ENCODE data around the gene CALB2.

Gene CALB2

DNA sequence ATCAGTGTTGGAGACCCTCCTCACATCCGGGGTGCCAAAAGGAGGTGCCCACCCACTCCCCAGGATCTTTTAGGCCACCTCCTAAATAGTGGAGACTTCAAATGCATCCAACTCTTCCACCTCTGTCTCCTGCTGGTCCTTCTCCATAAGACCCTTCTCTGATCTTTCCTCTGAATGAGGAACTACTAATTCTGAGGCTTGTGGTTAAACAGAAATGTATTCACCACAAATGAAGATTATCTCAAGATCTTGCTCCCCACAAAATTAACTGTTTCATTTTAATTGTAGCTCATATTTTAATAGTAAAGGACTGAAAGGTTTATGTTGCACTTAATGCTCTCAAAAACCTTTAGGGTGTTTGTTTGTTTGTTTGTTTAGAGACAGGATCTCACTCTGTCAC lies 49.2 kb downstream of the CALB2 start:
- in situ Hi-C loops (cut with HindIII; ENCODE audit: low sequenced_read_pairs), result no loop called here
- H3K4me3 ChIP-seq (ENCODE audit: low read depth, low read length), result no peak overlapping the region
- no peak for DNase-seq (ENCODE audit: low read depth)
- TF ChIP-seq, protein P1, sequence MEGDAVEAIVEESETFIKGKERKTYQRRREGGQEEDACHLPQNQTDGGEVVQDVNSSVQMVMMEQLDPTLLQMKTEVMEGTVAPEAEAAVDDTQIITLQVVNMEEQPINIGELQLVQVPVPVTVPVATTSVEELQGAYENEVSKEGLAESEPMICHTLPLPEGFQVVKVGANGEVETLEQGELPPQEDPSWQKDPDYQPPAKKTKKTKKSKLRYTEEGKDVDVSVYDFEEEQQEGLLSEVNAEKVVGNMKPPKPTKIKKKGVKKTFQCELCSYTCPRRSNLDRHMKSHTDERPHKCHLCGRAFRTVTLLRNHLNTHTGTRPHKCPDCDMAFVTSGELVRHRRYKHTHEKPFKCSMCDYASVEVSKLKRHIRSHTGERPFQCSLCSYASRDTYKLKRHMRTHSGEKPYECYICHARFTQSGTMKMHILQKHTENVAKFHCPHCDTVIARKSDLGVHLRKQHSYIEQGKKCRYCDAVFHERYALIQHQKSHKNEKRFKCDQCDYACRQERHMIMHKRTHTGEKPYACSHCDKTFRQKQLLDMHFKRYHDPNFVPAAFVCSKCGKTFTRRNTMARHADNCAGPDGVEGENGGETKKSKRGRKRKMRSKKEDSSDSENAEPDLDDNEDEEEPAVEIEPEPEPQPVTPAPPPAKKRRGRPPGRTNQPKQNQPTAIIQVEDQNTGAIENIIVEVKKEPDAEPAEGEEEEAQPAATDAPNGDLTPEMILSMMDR (IDR thresholded peaks at IDR 0.05; ENCODE audit: low read depth, low read length, missing control alignments), result no peak

DNA sequence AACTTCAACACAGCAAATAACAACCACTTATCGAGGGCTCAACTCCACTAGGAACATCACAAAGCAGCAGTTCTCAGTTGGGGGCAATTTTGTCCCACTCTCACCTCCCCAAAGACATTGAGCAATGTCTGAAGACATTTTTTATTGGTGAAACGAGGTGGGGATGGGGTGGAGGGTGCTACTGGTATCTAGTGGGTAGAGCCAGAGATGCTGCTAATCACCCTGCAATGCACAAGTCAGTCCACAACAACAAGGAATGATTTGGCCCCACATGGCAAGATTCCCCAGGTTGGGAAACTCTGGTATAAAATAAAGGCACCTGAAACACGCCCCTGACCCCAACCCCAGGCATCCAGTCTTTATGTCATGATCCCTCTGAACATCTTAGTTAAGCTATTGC lies 50.0 kb downstream of the CALB2 start:
- in situ Hi-C loops (cut with HindIII; ENCODE audit: low sequenced_read_pairs), result no loop called here
- H3K4me3 ChIP-seq (ENCODE audit: low read depth, low read length), result no peak overlapping the region
- TF ChIP-seq, protein P1 (IDR thresholded peaks at IDR 0.05; ENCODE audit: low read depth, low read length, missing control alignments), result no peak
- DNase-seq (ENCODE audit: low read depth), result no peak

DNA sequence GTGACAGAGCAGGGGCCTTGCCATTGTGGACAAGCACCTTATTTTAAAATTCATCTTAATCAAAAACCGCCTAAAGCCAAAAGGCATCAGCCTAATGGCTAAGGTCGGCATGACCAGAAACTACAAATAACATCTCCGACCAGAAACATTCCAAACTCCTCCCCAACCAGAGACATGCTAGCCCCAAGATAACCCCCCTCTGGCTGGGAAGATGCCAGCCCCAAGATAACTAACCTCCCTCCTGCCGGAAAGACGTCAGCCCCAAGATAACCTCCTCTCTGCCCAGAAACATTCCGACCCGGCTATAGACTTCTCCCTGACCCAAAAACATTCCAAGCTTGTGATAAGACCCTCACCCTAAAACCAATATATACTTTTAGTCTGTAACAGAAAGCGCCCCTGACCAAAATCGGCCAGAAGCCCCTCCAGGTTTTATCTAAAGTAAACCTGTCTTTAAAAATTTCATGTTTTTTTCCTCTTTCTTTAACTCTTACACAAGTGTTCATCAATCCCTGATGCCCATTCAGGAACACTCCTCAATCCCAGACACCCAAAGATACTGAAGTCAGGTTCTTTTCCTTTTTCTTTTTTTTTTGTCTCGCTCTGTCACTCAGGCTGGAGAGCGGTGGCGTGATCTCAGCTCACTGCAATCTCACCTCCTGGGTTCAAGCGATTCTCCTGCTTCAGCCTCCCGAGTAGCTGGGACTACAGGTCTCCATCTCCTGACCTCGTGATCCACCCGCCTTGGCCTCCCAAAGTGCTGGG lies 50.7 kb downstream of the CALB2 start:
- DNase-seq (ENCODE audit: low read depth), result no peak
- TF ChIP-seq, protein P1 (IDR thresholded peaks at IDR 0.05; ENCODE audit: low read depth, low read length, missing control alignments), result no peak
- no peak overlapping the region for H3K4me3 ChIP-seq (ENCODE audit: low read depth, low read length)
- in situ Hi-C loops (cut with HindIII; ENCODE audit: low sequenced_read_pairs), result no loop called here

DNA sequence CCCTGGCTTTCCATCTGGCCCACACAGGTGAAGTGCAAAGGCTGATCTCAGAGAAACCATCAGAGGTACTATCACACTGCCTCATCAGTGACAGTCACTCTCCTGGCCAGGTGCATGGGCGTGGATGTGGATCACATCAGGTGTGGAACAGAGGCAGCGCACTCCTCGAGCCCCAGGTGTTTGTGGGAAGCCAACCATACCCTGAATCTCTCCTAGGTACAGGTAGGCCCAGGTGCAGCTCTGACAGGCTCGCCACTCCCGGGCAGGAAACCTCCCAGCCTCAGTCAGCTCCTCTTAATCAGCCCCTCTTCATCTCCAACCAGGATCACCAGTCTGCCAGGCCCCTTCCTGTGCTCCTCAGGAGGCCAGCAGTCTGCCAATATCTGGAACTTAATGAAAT lies 51.6 kb downstream of the CALB2 start:
- TF ChIP-seq, protein P1 (IDR thresholded peaks at IDR 0.05; ENCODE audit: low read depth, low read length, missing control alignments), result no peak
- H3K4me3 ChIP-seq (ENCODE audit: low read depth, low read length), result no peak overlapping the region
- in situ Hi-C loops (cut with HindIII; ENCODE audit: low sequenced_read_pairs), result no loop called here
- no peak for DNase-seq (ENCODE audit: low read depth)

DNA sequence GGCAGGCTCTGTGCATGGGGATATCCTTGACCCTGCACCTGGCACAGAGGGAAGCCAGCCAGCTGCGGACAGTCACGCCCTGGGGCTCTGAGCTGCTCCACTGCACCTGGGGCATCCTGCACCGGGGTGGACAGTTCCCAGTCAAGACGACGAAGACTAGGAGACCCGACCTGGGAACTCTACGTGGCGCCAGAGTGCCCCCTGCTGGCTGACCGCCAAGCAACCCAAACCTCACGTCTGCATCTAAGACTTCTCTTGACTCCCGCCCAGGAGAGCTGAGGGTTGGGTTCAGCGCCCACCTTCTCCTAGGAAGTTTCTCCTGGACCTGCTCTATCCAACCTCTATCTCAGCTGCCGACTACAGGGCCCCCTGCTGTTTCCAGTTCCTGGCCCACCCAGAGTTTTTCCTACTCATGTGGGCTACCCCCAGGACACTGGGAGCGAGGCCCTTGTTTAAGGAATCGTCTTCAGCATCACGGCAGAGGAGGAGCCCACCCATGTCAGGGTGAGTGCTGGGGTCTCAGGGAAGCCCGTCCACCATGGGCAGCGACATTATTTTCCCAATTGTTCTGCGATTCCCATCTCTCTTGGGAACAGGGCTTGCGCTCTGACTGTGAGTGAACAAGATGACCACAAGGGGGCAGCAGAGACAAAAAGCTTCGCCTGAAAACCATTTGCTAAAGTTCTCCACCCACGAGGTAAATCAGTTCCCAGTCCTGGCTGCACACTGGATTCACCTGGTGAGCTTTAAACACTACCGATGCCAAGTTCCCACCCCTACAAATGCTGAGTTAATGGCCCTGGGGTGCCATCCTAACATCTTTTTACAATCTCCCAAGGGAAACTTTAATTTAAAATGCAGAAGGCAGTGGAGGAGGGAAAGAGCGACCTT lies 54.0 kb downstream of the CALB2 start:
- TF ChIP-seq, protein P1 (IDR thresholded peaks at IDR 0.05; ENCODE audit: low read depth, low read length, missing control alignments), result peak; percentile 84
- no peak overlapping the region for H3K4me3 ChIP-seq (ENCODE audit: low read depth, low read length)
- DNase-seq (ENCODE audit: low read depth), result peak; percentile 49
- in situ Hi-C loops (cut with HindIII; ENCODE audit: low sequenced_read_pairs), result no loop called here

DNA sequence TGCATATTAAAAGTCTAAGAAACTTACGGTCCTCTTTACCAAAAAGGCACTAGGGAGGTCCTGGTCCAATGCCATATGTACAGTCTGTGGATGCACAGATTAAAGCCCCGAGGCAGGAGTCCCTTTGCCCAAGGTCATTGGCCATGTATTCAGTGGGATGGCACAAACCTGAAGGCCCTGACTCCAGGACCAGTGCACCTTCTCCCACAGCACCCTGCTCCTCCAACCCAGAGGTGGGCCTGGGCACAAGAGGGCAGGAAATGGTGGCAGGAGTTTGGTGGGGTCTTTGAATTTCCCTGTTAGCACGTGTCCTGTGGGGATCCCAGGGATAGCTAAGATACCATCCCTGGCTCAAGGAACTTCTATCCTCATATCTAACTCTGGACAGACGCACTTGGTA lies 54.8 kb downstream of the CALB2 start:
- in situ Hi-C loops (cut with HindIII; ENCODE audit: low sequenced_read_pairs), result no loop called here
- no peak for DNase-seq (ENCODE audit: low read depth)
- no peak overlapping the region for H3K4me3 ChIP-seq (ENCODE audit: low read depth, low read length)
- TF ChIP-seq, protein P1 (IDR thresholded peaks at IDR 0.05; ENCODE audit: low read depth, low read length, missing control alignments), result no peak
